CD4-positive, alpha-beta T cell treated with Interleukin-2 at 100 ng/mL for 4 hours (primary cell): ENCODE measurements around the gene SCO2.
"Not testable (repeated sequence)": the region's sequence is repeated elsewhere in the genome, so short reads cannot be mapped to it uniquely, and the experiment has no call there.

Experiments used
- DNase-seq: peaks from one replicate; pipeline ENCODE4 v3.0.0-alpha.2; 2020; ENCODE audit warnings: low spot score

Gene SCO2

DNA sequence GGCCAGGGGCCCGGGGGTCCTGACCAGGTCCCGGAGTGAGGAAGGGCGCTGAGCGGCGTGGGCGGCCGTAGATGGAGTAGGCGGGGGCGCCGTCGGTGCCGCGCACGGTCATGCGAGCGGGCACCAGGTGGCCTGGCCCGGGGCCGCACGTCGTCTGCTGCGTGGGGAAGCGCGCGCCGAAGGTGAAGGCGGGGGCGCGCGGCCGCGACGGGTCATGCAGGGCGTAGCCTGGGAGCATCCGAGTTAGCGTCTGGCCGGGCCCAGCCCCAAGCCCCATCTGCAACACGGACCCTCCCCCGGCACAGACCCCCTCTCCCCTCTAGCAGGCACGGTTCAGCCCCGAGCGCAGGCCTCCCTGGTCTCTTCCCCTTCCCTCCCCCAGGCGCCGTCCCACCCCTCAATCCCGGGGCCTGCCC, 6.2 kb upstream of the SCO2 start:
- DNase-seq, result peak; percentile 66

DNA sequence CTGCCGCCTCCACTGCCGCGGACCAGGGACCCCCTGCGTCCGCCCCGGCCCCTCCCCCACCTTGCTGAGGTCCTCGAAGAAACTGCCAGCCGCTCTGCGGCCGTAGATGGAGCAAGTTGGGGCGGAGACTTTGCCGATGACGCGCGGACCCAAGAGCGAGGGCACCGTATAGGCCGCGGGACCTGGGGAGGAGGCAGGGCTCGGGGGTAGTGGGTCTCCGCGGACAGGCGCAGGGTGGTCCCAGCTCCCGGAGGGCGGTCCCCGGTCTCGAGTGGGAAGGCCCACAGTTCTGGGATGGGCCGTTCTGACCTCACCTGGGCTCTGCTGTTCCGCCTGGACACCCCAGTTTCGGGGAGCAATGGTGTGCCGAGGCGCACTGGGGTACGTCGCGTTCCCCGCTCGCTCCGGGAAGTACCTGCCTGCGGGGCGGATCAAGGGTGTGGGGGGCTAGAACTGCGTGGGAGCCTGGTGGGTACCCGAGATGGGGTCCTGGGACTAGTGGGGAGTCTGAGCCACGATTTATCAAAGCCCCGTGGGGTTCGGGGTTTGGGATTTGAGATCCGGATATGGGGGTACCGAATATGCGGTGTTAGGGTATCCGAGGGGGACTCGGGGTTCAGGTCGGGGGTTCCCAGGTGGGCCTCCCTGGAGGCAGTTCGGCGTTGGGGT, 5.6 kb upstream of the SCO2 start:
- peak; percentile 82 for DNase-seq

DNA sequence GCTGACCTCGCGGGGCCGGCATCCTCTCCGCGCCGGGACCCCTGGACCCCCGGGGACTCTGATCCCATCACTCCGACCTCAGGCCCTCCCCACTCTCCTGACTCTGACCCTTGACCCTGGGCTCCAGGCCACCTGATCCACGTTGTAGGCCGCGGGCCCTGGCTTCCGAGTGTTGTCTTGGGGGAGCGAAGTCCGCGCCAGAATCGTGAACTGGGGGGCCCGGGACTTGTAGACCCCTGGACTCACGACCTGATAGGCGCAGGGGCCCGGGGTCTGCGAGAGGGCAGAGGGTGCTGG, 5.1 kb upstream of the SCO2 start:
- DNase-seq, result no peak

DNA sequence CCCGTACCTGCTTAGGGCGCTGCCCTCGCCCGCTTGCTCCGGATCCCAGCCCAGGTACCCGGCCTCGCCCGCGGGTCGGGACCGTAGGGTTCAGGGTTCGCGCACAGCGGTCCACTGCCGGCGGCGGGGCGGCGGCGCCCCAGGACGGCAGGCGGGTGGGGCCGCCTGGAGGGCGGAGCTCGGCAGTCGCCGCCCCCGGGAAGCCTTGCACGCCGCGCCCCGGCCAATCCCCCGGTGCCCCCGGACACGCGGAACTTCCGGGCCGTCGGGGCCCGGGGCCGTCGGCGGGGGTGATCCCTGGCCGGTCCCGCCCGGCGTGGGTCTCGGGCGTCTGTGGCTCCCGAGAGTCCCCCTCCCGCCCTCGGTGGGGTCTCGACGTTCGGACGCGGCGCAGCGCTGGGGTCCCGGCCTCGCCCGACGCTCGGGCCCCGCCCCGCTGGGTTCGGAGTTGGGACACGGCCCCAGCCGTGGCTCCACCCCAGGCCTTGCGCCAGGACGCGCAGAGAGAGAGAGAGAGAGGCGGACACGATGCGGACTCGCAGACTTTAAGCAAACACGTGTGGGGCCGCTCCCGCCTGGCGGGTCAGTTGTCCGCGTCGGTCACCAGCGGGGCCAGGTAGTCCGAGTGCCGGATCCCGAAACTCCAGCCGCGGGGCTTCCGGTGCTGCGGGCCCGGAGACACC, 4.6 kb upstream of the SCO2 start, which contains the start of gene TYMP:
Gene TYMP (minus strand): TSS at position 116 of the 683 bp plus-strand sequence. CDS start 303 bp downstream, outside the sequence.
- DNase-seq, result peak; percentile 72

DNA sequence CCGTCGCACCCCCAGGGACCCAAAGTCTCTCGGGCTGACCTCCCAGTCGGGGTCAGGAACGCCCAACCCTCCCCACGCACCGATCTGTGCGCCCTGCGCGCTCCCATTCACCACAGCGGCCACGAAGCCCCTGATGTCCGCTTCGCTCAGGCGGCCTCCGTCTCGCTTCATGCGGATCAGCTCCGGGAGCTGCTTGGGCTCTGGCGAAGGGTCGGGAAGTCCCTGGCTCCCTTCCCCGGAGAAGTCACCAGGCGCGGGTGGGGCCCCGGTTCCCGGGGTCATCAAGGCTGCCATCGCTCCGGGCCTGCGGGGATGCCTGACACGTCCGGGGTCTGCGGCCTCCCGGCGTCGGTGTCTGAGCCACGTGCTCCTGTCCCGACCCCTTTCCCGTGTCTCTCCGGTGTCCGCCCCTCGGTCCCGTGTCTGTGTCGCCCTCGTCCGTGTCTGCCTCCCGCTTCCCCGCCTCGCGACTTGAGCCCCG, 4.1 kb upstream of the SCO2 start:
- no peak for DNase-seq

DNA sequence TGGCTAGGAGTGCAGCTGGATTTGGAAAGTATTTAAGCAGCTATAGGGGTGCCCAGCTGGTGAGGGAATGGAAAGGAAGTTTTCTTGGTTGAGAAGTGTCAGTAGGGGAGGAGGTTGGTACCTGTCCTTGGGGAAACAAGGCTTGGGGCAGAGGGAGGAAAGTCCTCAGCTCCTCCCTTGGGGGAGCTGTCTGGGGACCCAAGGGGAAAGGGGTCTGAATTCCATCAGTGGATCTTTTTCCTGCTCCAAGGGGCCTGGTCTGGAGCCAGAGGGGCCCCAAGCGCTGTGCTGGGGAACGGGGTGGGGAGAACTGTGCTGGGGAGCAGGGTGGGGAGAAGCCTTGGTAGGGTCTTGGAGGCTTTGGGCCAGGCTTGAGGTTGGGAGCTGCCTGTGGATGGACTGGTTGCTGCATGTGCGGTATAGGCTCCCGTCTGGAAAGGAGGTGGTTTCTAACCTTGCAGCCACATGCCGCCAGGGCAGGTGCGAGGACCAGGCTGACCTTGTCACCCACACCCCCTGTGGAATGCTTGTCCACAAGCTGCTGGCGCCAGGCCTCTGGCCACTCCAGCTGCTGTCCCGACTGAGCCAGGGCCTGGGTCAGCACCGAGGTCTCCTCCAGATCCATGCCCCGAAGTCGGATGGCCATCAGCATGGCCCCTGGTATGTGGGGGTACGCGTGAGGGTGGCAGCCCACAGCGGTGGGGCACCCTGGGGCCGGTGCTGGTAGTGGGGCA, 3.5 kb upstream of the SCO2 start:
- no peak for DNase-seq

DNA sequence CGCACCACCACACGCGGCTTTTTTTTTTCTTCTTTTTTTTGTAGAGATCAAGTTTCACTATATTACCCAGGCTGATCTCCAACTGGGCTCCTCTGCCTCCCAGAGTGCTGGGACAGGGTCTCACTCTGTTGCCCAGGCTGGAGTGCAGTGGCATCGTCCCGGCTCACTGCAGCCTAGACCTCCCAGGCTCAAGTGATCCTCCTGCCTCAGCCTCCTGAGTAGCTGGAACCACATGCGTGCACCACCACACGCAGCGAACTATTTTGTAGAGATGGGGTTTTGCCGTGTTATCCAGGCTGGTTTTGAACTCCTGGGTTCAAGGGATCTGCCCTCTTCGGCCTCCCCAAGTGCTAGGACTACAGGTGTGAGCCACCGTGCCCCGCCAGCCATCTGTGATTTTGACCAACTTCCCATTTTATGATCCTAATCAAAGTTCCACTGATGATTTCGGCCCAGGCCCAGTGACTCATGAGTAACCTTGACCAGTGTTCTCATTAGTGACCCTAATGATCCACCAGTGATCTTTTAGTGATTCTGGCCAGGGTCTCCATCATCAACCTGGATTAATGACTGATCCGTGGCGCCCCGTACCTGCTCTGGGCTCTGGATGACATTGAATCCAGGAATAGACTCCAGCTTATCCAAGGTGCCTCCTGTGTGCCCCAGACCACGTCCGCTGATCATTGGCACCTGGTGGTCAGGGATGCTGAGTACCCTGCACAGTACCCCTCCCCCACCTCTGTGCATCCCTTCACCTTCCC, 2.7 kb upstream of the SCO2 start:
- no peak for DNase-seq

DNA sequence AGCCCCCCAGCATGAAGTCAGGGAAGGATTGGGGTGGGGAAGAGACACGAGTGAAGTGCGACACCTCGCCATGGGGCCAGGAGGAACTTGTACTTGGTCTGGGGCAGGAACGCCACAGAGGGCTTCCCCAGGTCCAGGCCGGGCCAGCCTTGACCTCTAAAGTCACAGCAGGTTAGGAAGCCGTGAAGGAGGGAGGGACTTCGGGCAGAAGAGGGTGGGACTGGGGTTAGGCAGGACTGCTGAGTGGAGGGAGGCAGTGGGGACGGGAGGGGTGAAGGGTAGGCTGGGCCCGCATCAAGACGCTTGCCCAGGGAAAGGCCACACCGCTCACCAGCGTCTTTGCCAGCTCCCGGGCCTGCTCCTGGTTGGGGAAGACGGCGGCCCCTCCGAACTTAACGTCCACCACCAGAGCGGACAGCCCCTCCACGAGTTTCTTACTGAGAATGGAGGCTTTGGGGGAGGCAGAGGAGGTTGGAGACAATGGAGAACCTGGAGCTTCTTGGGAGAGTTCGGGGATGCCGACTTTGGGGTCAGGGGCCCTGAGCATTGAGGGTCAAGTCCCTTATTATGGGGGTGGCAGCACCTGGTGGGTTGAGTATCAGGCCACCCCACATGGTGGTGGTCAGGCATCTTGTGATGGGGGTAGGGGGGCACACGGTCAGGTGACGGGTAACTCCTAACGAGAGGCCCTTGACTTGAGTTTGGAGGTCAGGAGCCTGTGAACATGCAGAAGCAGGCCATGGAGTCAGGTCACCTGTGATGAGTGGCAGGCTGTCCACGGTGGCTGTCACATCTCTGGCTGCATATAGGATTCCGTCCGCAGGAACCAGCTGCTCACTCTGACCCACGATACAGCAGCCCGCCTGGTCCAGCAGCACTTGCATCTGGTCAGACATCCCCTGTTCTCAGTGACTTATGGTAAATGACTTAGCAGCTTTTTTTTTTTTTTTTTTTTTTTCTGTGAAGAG, 1.7 kb upstream of the SCO2 start:
- peak; percentile 48 for DNase-seq

DNA sequence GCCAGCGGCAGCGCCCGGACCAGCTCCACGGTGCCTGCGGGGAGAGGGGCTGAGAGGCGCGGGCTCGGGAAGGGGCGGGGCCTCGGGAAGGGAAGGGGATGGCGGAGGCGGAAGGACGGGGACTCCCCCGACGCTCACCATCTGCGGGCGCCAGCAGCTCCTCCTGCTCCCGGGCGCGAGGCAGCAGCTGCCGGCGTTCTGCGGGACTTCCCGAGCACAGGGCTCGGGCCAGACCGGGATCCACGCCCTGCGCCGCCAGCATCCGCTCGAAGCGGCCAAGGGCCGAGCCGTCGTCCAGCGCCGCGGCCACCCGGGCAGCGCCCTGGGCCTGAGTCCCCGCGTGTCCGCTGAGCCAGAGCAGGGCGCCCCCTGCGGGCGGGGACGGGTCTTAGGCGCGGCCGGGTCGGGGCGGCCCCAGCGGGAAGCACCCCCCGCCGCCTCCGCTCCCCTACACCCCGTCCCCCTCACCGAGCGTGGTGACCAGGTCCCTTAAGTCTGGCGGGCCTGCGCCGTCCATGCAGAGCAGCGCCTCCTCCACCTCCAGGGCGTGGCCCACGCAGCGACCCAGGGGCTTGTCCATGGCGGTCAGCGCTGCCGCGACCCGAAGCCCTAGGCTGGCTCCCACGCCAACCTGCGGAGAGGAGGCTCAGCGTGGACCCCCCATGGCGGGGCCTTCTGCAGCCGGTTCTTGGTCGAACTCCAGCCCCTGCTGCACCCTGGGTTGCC, 873 bp upstream of the SCO2 start:
- DNase-seq, result peak; percentile 85

DNA sequence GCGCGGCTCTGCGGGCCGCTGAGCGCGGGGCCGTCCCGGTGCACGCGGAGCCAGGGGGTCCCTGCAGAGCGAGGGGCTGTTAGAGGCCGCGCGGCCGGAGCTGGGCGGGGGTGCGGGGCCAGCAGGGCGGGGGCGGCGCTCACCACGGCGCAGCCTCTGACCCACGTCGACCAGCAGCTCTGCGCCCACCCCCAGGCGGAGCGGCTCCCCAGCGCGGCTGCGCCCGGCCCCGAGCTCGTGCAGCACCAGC, 385 bp upstream of the SCO2 start:
- DNase-seq, result no peak

DNA sequence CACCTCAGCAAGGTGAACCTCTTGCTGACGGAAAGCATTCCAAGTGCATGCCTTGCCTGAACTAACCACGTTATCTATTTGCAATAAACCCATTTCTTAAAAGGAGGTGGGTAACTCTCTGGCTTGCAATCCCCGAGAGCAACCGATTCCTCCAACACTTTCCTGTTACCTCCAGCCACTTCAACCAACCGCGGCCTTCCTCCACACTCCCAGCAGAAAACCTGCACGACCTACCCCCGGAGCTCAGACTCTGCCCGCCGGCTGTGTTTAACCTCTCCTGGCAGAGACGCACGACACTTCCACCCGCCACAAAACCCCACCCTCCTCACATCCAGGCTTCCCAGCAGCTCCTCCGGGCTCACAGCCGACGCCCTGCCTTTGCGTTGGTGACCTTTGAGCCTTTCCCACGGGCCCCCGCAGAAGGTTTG, 708 bp downstream of the SCO2 start:
- no peak for DNase-seq

DNA sequence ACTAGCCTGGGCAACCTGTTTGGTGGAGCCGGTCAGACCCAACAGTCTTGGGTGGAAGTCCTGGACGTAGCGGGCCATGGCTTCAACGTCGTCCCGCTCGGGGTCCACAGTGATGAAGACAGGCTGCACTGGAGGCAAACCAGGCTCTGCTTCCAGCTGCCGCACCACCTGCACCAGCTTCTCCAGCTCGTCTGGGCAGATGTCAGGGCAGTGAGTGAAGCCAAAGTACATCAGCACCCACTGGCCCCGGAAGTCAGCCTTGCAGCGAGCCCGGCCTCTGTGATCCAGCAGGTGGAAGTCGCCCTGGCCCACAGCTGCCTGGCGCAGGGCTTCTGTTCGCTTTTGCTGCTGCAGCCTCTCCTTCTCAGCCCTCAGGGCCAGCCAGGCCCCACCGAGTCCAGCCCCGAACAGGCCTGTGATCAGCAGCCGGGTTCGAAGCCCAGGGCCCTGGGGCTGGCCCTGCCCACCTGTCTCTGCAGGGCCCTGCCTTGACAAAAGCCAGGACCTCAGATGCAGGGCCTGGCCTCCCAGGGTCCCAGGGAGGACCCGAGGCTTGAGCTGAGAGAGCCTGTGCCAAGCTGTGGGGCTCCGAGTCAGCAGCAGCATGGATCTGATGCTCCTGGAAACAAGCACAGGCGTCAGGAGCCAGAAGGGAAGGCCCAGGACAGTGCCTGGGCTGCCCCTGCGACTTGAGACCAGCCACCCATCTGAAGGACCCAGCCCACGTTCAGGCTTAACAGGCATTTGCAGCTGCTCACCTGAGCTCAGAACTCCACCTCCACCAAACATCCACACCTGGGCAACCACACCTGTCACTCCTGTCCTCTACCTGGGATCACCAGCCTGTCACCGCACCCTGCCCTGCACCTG, 1.4 kb downstream of the SCO2 start:
- DNase-seq, result no peak

DNA sequence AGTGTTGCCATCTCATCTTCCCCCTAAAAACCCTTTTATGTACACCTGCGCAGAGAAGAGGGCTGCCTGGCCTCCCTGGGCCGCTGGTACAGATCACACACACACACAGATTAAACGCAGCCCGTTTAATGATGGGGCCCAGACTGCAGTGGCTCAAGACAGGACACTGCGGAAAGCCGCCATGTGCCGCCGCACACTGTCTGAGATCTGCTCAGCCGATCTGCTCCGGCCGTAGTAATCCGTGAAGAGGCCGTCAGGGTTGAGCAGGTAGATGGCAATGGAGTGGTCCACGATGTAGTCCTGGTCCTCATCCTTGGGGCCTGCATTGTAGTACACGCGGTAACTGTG, 2.0 kb downstream of the SCO2 start:
- DNase-seq, result no peak

DNA sequence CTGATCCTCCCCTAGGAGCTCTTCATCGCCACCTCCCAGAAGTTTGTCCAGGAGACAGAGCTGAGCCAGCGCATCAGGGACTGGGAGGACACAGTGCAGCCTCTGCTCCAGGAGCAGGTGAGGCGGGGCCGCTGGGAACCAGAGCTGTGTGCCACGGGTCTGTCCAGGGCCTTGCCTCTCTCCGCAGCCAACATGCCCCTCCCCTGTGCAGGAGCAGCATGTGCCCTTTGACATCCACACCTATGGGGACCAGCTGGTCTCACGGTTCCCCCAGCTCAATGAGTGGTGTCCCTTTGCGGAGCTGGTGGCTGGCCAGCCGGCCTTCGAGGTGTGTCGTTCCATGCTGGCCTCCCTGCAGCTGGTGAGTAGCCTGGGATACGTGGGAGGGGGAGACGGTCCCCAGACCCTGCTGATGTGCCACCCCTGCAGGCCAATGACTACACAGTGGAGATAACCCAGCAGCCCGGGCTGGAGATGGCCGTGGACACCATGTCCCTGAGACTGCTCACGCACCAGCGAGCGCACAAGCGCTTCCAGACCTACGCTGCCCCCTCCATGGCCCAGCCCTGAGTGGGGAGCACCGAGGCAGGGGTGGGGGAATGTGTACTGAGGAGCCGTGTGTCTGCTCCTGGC, 2.5 kb downstream of the SCO2 start:
- no peak for DNase-seq

DNA sequence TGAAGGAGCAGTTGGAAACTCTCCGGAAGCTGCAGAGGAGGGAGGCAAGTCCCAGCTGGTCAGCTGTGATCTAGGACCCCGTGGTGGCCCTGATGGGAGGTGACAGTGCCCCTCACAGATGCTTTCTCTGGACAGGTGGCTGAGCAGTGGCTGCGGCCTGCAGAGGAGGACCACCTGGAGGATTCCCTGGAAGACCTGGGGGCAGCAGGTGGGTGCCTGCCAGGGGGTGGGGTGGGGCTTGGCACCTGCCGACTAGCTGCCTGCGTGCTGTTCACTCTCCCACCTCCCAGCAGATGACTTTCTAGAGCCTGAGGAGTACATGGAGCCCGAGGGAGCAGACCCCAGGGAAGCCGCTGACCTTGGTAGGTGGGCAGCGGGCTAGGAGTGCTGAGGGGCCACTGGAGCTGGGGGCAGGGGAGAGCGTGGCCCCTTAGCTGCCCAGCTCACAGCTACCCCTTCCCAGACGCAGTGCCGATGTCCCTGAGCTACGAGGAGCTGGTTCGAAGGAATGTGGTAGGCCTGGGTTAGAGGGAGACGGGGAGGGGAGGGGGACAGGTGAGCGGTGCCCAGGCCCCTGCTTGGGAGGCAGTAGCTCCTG, 3.1 kb downstream of the SCO2 start:
- DNase-seq, result no peak

DNA sequence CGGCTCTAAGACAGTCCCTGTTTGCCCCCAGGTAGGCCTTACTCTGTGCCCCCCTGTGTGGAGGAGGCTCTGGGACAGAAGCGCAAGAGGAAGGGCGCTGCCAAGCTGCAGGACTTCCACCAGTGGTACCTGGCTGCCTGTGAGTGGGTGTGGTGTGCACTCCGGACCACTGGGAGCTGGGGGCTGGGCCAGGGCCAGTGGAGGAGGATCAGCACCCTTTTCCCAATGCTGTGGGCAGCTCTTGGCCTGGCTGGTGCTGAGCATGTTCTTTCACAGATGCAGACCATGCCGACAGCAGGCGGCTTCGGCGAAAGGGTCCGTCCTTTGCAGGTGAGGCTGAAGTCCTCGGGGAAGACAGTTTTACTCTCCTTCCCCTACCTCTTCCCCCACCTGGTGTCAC, 3.7 kb downstream of the SCO2 start:
- no peak for DNase-seq

DNA sequence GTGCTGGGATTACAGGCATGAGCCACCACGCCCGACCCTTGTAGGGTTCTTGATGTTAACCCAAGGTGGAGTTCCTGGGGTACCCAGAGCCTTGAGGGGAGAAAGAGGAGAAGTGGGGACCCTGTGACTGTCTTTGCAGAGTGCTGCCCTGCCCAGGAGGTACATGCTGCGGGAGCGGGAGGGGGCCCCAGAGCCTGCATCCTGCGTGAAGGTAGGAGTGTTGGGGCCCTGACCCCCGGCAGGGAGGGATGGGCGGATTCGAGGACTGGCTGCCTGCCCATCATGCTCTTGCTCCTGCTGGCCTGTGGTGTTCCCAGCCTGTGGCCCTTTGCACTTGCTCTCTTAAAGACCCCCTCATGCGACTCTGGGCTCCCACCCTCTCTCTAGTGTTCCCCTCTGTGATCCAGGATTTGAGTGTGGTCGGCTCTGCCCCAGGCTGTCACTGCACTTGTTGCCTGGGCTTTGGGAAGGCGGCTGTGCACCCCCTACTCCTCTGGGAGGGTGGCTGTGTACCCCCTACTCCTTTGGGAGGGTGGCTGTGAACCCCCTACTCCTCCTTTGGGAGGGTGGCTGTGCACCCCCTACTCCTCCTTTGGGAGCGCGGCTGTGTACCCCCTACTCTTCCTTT, 4.5 kb downstream of the SCO2 start:
- DNase-seq, result no peak

DNA sequence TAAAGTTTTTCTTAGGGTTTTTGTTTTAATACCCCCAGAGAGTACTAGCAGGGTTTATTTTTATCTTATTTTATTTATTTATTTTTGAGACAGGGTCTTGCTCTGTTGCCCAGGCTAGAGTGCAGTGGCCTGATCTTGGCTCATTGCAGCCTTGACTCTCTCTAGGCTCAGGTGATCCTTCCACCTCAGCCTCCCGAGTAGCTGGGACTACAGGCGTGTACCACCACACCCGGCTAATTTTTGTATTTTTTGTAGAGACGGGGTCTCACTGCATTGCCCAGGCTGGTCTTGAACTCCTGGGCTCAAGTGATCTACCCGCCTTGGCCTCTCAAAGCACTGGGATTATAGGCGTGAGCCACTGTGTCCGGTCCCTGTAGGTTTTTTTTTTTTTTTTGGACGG, 5.2 kb downstream of the SCO2 start:
- not testable (repeated sequence) for DNase-seq

DNA sequence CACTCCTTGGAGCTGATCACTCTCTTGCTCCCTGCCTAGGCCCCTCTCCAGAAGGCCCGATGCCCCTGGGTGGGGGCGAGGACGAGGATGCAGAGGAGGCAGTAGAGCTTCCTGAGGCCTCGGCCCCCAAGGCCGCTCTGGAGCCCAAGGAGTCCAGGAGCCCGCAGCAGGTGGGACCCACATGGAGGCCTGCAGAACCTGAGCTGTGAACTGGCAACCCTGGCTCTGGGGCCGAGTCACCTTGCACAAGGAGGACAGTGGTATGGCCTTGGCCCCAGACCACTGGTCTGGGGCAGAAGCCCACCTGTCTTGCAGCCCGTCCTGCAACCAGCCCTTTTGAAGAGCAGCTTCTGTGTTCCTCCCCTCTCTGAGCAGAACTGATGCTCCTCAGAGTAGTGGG, 6.2 kb downstream of the SCO2 start:
- DNase-seq, result no peak
